ENCODE measurements around the gene WDR43.

GRCh38 chr2:28952836-28953211, 58.4 kb downstream of the WDR43 start:
- peak in 1 of 3 experiments; percentile 17 for TF ChIP-seq CTCF (optimal IDR thresholded peaks at IDR 0.05 in 1 of 3, IDR thresholded peaks at IDR 0.05 in 1 of 3, conservative IDR thresholded peaks at IDR 0.05 in 1 of 3; ENCODE audit: extremely low read depth in 1 of 3, insufficient read depth in 2 of 3, low read length in 3 of 3)
- no peak for TF ChIP-seq EZH2 (IDR thresholded peaks at IDR 0.05; ENCODE audit: low read length)
